WTC11 (cell line): Measurements from ENCODE around the gene LIPN. TPM values are rescaled to one million over a fixed set of nuclear protein-coding genes. Genes with fewer than 3 reads are reported as not detected.

Experiments
- ATAC-seq: fragments of 200-7000 bp; cut with Tn5 transposase; 2 replicates; pipeline ENCODE4 v1.10.0; 2021; ENCODE audit warnings: mild to moderate bottlenecking, moderate library complexity
- Bru-seq: library from RNA; stranded (reverse); fragments of 400-500 nt; gene quantifications from one replicate; lab custom pipeline; 2021; lab: Mats Ljungman, UMichigan
- CTCF ChIA-PET: fragments of 300-600 bp; sonication (Branson Sonifier 250); formaldehyde crosslinking; loops from one replicate; lab custom pipeline; 2021; ENCODE audit warnings: antibody characterized with exemption; lab: Charles Lee
- POLR2A ChIA-PET: fragments of 350-600 bp; sonication (Branson Sonifier 250); formaldehyde crosslinking; loops from one replicate; lab custom pipeline; 2021; ENCODE audit warnings: antibody characterized with exemption; lab: Charles Lee
- DNase-seq: peaks from one replicate; pipeline ENCODE4 v3.0.0; 2021; ENCODE audit warnings: low spot score
- H3K27ac Mint-ChIP-seq: 2 replicates; pipeline ENCODE4 v1.8.0; 2021; ENCODE audit warnings: mixed read lengths
- H3K27me3 Mint-ChIP-seq: 2 replicates; pipeline ENCODE4 v1.8.0; 2021; ENCODE audit warnings: low read depth, mild to moderate bottlenecking, moderate library complexity, mixed read lengths
- H3K36me3 Mint-ChIP-seq: 2 replicates; pipeline ENCODE4 v1.8.0; 2021; ENCODE audit warnings: mixed read lengths
- H3K4me1 Mint-ChIP-seq: 2 replicates; pipeline ENCODE4 v1.8.0; 2022; ENCODE audit warnings: mixed read lengths
- H3K4me3 Mint-ChIP-seq: 2 replicates; pipeline ENCODE4 v1.8.0; 2021; ENCODE audit warnings: mild to moderate bottlenecking, moderate library complexity, mixed read lengths
- H3K9me3 Mint-ChIP-seq: 2 replicates; pipeline ENCODE4 v1.8.0; 2021; ENCODE audit warnings: mixed read lengths
- AR ChIP-seq: fragments of 250-450 bp; sonication (Bioruptor Pico); IDR thresholded peaks from 2 replicates; pipeline ENCODE4 v1.9.0; 2021; ENCODE audit warnings: mild to moderate bottlenecking
- CREB1 ChIP-seq: sonication (generic); formaldehyde crosslinking; IDR thresholded peaks from 2 replicates; pipeline ENCODE4 v1.8.0; 2023; ENCODE audit warnings: mild to moderate bottlenecking, missing genetic modification reagents
- FOXK1 ChIP-seq: sonication (generic); formaldehyde crosslinking; IDR thresholded peaks from 2 replicates; pipeline ENCODE4 v1.8.0; 2022; ENCODE audit warnings: mild to moderate bottlenecking, moderate library complexity, missing genetic modification reagents
- FOXP1 ChIP-seq: sonication (generic); formaldehyde crosslinking; IDR thresholded peaks from 2 replicates; pipeline ENCODE4 v1.8.0; 2022; ENCODE audit warnings: missing genetic modification reagents, mild to moderate bottlenecking, moderate library complexity, borderline replicate concordance
- FOXP4 ChIP-seq: sonication (generic); formaldehyde crosslinking; IDR thresholded peaks from 2 replicates; pipeline ENCODE4 v1.8.0; 2022; ENCODE audit warnings: mild to moderate bottlenecking, missing genetic modification reagents
- GTF2I ChIP-seq: fragments of 250-450 bp; sonication (Bioruptor Pico); conservative IDR thresholded peaks from 2 replicates; pipeline ENCODE4 v1.4.0; 2021; ENCODE audit warnings: mild to moderate bottlenecking
- HMGA2 ChIP-seq: fragments of 250-450 bp; sonication (Bioruptor Pico); IDR thresholded peaks from 2 replicates; pipeline ENCODE4 v1.4.0; 2021; ENCODE audit warnings: mild to moderate bottlenecking, moderate library complexity
- IRF1 ChIP-seq: sonication (generic); formaldehyde crosslinking; IDR thresholded peaks from 2 replicates; pipeline ENCODE4 v1.8.0; 2023; ENCODE audit warnings: missing genetic modification reagents
- JAZF1 ChIP-seq: fragments of 250-450 bp; sonication (Bioruptor Pico); IDR thresholded peaks from 2 replicates; pipeline ENCODE4 v1.9.0; 2021; ENCODE audit warnings: moderate library complexity, mild to moderate bottlenecking, inconsistent platforms
- MAX ChIP-seq: sonication (generic); formaldehyde crosslinking; IDR thresholded peaks from 2 replicates; pipeline ENCODE4 v1.8.0; 2022; ENCODE audit warnings: mild to moderate bottlenecking, missing genetic modification reagents
- NR1H2 ChIP-seq: sonication (generic); formaldehyde crosslinking; IDR thresholded peaks from 2 replicates; pipeline ENCODE4 v1.9.0; 2021; ENCODE audit warnings: mild to moderate bottlenecking, moderate library complexity, missing genetic modification reagents
- NR2C2 ChIP-seq: sonication (generic); formaldehyde crosslinking; IDR thresholded peaks from 2 replicates; pipeline ENCODE4 v1.8.0; 2022; ENCODE audit warnings: mild to moderate bottlenecking, missing genetic modification reagents
- OVOL2 ChIP-seq: fragments of 250-450 bp; sonication (Bioruptor Pico); IDR thresholded peaks from 2 replicates; pipeline ENCODE4 v1.9.0; 2021; ENCODE audit warnings: mild to moderate bottlenecking, borderline replicate concordance
- RORB ChIP-seq: fragments of 250-450 bp; sonication (Bioruptor Pico); IDR thresholded peaks from 2 replicates; pipeline ENCODE4 v1.9.0; 2021; ENCODE audit warnings: mild to moderate bottlenecking
- TCF7 ChIP-seq: sonication (generic); formaldehyde crosslinking; IDR thresholded peaks from 2 replicates; pipeline ENCODE4 v1.8.0; 2022; ENCODE audit warnings: mild to moderate bottlenecking, low read depth, missing genetic modification reagents, moderate library complexity
- TEAD4 ChIP-seq: sonication (generic); formaldehyde crosslinking; IDR thresholded peaks from 2 replicates; pipeline ENCODE4 v1.8.0; 2022; ENCODE audit warnings: mild to moderate bottlenecking, missing genetic modification reagents
- ZBTB21 ChIP-seq: sonication (generic); formaldehyde crosslinking; IDR thresholded peaks from 2 replicates; pipeline ENCODE4 v1.8.1; 2023; ENCODE audit warnings: mild to moderate bottlenecking, missing genetic modification reagents, borderline replicate concordance
- ZNF121 ChIP-seq: sonication (generic); formaldehyde crosslinking; IDR thresholded peaks from 2 replicates; pipeline ENCODE4 v1.8.0; 2023; ENCODE audit warnings: missing genetic modification reagents
- ZNF219 ChIP-seq: sonication (generic); formaldehyde crosslinking; IDR thresholded peaks from 2 replicates; pipeline ENCODE4 v1.8.0; 2023; ENCODE audit warnings: missing genetic modification reagents, mild to moderate bottlenecking, borderline replicate concordance
- ZNF423 ChIP-seq: fragments of 250-450 bp; sonication (Bioruptor Pico); IDR thresholded peaks from 2 replicates; pipeline ENCODE4 v2.1.2; 2022; ENCODE audit warnings: mild to moderate bottlenecking, moderate library complexity
- long read RNA-seq, 3 experiments: library from RNA in 1 of 3; library from capped mRNA in 1 of 3; library from polyadenylated mRNA in 1 of 3; unstranded in 2 of 3; stranded (forward) in 1 of 3; transcript quantifications; one replicate each; pipeline ENCODE4 v2.0.0, GENCODE V29; 2021
- total RNA-seq: library from RNA; stranded (reverse); gene quantifications from 3 replicates; pipeline ENCODE4 v1.2.3, GENCODE V29; 2021
- TF ChIP-seq, protein P1 (sequence below): sonication (generic); formaldehyde crosslinking; conservative IDR thresholded peaks from 2 replicates; pipeline ENCODE4 v1.8.1; 2023; ENCODE audit warnings: mild to moderate bottlenecking, low read depth, missing genetic modification reagents, moderate library complexity
- TF ChIP-seq, protein P2 (sequence below): sonication (generic); formaldehyde crosslinking; IDR thresholded peaks from 2 replicates; pipeline ENCODE4 v1.8.1; 2022; ENCODE audit warnings: low read depth, mild to moderate bottlenecking, moderate library complexity, missing genetic modification reagents, borderline replicate concordance
- TF ChIP-seq, protein P3 (sequence below): sonication (generic); formaldehyde crosslinking; IDR thresholded peaks from 2 replicates; pipeline ENCODE4 v1.8.1; 2023; ENCODE audit warnings: mild to moderate bottlenecking, missing genetic modification reagents, moderate library complexity

LIPN gene, protein sequence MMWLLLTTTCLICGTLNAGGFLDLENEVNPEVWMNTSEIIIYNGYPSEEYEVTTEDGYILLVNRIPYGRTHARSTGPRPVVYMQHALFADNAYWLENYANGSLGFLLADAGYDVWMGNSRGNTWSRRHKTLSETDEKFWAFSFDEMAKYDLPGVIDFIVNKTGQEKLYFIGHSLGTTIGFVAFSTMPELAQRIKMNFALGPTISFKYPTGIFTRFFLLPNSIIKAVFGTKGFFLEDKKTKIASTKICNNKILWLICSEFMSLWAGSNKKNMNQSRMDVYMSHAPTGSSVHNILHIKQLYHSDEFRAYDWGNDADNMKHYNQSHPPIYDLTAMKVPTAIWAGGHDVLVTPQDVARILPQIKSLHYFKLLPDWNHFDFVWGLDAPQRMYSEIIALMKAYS
- total RNA-seq (not detected in 3 replicates), Bru-seq, nascent RNA (not detected)
- long read RNA-seq, experiment 1, result 0 reads
- long read RNA-seq, experiment 2, result 0 reads
- long read RNA-seq, experiment 3, result 0 reads

DNA sequence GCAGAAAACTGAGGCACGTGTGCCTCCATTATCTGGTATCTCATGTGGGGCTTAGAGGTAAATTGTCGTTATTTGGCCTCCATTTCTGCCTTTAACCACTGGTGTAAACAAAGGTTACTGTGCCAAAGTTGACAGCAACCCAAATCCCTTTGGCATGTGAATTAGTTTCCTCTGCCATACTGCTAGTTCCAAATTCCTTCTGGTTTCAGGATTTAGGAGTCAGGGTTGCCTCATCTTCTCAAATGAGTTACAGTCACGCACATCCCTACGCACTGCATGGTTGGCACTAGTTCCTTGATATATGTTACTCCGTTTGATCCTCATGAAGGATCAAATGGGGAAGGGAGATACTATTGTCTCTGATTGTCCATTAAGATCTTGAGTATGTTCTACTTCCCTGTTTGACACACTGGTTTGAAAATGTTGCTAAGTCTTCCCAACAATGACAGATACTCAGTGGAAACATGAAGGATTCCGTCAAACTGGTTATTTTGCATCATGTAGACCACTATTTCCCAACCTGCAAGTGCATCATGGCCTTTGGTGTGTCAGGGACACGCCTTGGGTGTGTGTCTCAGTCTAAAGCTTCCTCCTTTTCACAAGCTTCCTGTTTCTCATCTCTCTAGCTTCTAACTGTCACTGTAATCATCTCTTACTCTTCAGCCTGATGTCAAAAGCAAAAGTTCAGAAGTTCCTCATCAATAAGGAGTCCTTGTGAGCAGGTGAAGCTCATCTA is at the start of gene LIPN:
LIPN (plus strand) TSS at position 655 of the 736 bp plus-strand sequence. CDS start 1,386 bp downstream, outside the sequence.
- H3K36me3 Mint-ChIP-seq, result no peaks in the 10 kb centered on the region
- no peaks in the 10 kb centered on the region for H3K9me3 Mint-ChIP-seq
- POLR2A ChIA-PET, result no interaction called here
- 0 out of 2 replicates have a peak, but pooled peaks cover 3% of the 10 kb centered on the region for H3K27me3 Mint-ChIP-seq
- TF ChIP-seq ZNF219 (CRISPR knock-in tag), result no peak
- no peak for TF ChIP-seq NR2C2 (CRISPR knock-in tag)
- TF ChIP-seq MAX (CRISPR knock-in tag), result no peak
- TF ChIP-seq ZBTB21, result no peak
- TF ChIP-seq NR1H2 (CRISPR knock-in tag), result no peak
- TF ChIP-seq, protein P1, sequence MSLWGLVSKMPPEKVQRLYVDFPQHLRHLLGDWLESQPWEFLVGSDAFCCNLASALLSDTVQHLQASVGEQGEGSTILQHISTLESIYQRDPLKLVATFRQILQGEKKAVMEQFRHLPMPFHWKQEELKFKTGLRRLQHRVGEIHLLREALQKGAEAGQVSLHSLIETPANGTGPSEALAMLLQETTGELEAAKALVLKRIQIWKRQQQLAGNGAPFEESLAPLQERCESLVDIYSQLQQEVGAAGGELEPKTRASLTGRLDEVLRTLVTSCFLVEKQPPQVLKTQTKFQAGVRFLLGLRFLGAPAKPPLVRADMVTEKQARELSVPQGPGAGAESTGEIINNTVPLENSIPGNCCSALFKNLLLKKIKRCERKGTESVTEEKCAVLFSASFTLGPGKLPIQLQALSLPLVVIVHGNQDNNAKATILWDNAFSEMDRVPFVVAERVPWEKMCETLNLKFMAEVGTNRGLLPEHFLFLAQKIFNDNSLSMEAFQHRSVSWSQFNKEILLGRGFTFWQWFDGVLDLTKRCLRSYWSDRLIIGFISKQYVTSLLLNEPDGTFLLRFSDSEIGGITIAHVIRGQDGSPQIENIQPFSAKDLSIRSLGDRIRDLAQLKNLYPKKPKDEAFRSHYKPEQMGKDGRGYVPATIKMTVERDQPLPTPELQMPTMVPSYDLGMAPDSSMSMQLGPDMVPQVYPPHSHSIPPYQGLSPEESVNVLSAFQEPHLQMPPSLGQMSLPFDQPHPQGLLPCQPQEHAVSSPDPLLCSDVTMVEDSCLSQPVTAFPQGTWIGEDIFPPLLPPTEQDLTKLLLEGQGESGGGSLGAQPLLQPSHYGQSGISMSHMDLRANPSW, result no peak
- no peak for TF ChIP-seq IRF1 (CRISPR knock-in tag)
- TF ChIP-seq, protein P2, sequence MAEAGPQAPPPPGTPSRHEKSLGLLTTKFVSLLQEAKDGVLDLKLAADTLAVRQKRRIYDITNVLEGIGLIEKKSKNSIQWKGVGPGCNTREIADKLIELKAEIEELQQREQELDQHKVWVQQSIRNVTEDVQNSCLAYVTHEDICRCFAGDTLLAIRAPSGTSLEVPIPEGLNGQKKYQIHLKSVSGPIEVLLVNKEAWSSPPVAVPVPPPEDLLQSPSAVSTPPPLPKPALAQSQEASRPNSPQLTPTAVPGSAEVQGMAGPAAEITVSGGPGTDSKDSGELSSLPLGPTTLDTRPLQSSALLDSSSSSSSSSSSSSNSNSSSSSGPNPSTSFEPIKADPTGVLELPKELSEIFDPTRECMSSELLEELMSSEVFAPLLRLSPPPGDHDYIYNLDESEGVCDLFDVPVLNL (CRISPR knock-in tag), result no peak
- TF ChIP-seq TCF7 (CRISPR knock-in tag), result no peak
- TF ChIP-seq ZNF121, result no peak
- no peak for TF ChIP-seq GTF2I (CRISPR knock-in tag)
- TF ChIP-seq FOXK1, result no peak
- no peak for TF ChIP-seq HMGA2 (CRISPR knock-in tag)
- no peak for TF ChIP-seq FOXP4
- no peak for TF ChIP-seq CREB1 (CRISPR knock-in tag)
- TF ChIP-seq, all 79 proteins: peak for 0
- ATAC-seq (no peak), DNase-seq (no peak)
- CTCF ChIA-PET, result interaction anchor here (1.5 to 1.7 kb wide), 2 partner anchors 31 kb away, joined by 10 to 15 read pairs; no protein-coding TSS in a partner anchor
- H3K4me1 Mint-ChIP-seq, result peaks cover 9% of the 10 kb centered on the region
- no peak within 1 kb of the TSS for H3K4me3 Mint-ChIP-seq
- H3K27ac Mint-ChIP-seq, result no peak within 1 kb of the TSS

GRCh38 chr10:88715517-88715916 is 44.3 kb upstream of the LIPN start:
- ATAC-seq, result no peak
- CTCF ChIA-PET, result no interaction called here
- H3K4me1 Mint-ChIP-seq, result no peaks in the 10 kb centered on the region
- TF ChIP-seq NR2C2 (CRISPR knock-in tag) (no peak), ZNF423 (CRISPR knock-in tag) (no peak), RORB (no peak), CREB1 (CRISPR knock-in tag) (no peak), OVOL2 (CRISPR knock-in tag) (no peak), JAZF1 (no peak), FOXK1 (no peak), AR (no peak), TEAD4 (CRISPR knock-in tag) (no peak), ZBTB21 (no peak), FOXP1 (no peak), GTF2I (CRISPR knock-in tag) (no peak)
- TF ChIP-seq, protein P3, sequence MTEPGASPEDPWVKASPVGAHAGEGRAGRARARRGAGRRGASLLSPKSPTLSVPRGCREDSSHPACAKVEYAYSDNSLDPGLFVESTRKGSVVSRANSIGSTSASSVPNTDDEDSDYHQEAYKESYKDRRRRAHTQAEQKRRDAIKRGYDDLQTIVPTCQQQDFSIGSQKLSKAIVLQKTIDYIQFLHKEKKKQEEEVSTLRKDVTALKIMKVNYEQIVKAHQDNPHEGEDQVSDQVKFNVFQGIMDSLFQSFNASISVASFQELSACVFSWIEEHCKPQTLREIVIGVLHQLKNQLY, result no peak

More at GRCh38 chr10:88715517-88715916, 44.3 kb upstream of the LIPN start:
- Mint-ChIP-seq H3K27me3 (peaks cover 84% of the 10 kb centered on the region), H3K27ac (no peak overlapping the region), H3K36me3 (no peaks in the 10 kb centered on the region), H3K4me3 (no peak overlapping the region), H3K9me3 (no peaks in the 10 kb centered on the region)
- POLR2A ChIA-PET, result no interaction called here
- no peak for DNase-seq
